SU-DHL-6 (cell line): ENCODE measurements around the gene SUN1.
"Not testable (repeated sequence)": the region's sequence is repeated elsewhere in the genome, so short reads cannot be mapped to it uniquely, and the experiment has no call there.

Experiments used
- H2AFZ ChIP-seq: fragments of 200-600 bp; sonication (generic); 2 replicates; pipeline ENCODE4 v1.6.1; 2014; ENCODE audit warnings: low read depth, mild to moderate bottlenecking, moderate library complexity, mixed read lengths, antibody characterized with exemption, low read length; ENCODE audit not compliant: severe bottlenecking
- H3F3A ChIP-seq: fragments of 200-600 bp; shearing (Covaris generic); 2 replicates; pipeline ENCODE4 v1.6.0; 2016; ENCODE audit warnings: antibody characterized with exemption, mild to moderate bottlenecking; ENCODE audit not compliant: insufficient read depth
- H3K27ac ChIP-seq: fragments of 200-600 bp; sonication (generic); 2 replicates; pipeline ENCODE4 v1.5.1; 2016; ENCODE audit warnings: low read depth, mild to moderate bottlenecking, low read length, moderate library complexity, mixed read lengths
- H3K27me3 ChIP-seq: fragments of 200-600 bp; sonication (generic), shearing (Covaris generic); 2 replicates; pipeline ENCODE4 v1.6.0; 2014; ENCODE audit warnings: mild to moderate bottlenecking, low read length
- H3K36me3 ChIP-seq: fragments of 200-600 bp; sonication (generic); 2 replicates; pipeline ENCODE4 v1.6.1; 2014; ENCODE audit warnings: mild to moderate bottlenecking, low read length, mixed read lengths
- H3K4me2 ChIP-seq: fragments of 300-600, 200-600 bp; shearing (Covaris generic), sonication (generic); 2 replicates; pipeline ENCODE4 v1.6.0; 2014; ENCODE audit warnings: low read length, low read depth, mild to moderate bottlenecking; ENCODE audit not compliant: poor library complexity, severe bottlenecking
- H3K4me3 ChIP-seq: fragments of 200-600 bp; sonication (generic); 2 replicates; pipeline ENCODE4 v1.5.1; 2014; ENCODE audit warnings: antibody characterized with exemption, low read length, mild to moderate bottlenecking, mixed read lengths; ENCODE audit not compliant: insufficient read depth, poor library complexity, severe bottlenecking
- H3K79me2 ChIP-seq: fragments of 200-600 bp; sonication (generic); 2 replicates; pipeline ENCODE4 v1.6.1; 2014; ENCODE audit warnings: mild to moderate bottlenecking, low read length, moderate library complexity; ENCODE audit not compliant: insufficient read depth
- H3K9ac ChIP-seq: fragments of 200-600 bp; sonication (generic); 2 replicates; pipeline ENCODE4 v1.7.0; 2014; ENCODE audit warnings: mild to moderate bottlenecking, low read length
- H3K9me2 ChIP-seq: fragments of 200-600 bp; sonication (generic); replicated peaks from 2 replicates; pipeline ENCODE4 v1.6.1; 2014; ENCODE audit warnings: low read length; ENCODE audit not compliant: insufficient read depth
- H3K9me3 ChIP-seq: fragments of 200-600 bp; sonication (generic); 2 replicates; pipeline ENCODE4 v1.6.1; 2014; ENCODE audit warnings: low read length, mixed read lengths; ENCODE audit not compliant: insufficient read depth
- H4K20me1 ChIP-seq: fragments of 200-600 bp; sonication (generic); 2 replicates; pipeline ENCODE4 v1.6.1; 2014; ENCODE audit warnings: low read depth, mild to moderate bottlenecking, antibody characterized with exemption, low read length, moderate library complexity, mixed read lengths
- EZH2phosphoT487 ChIP-seq: fragments of 200-600 bp; sonication (generic), shearing (Covaris generic); conservative IDR thresholded peaks from 2 replicates; pipeline ENCODE4 v1.6.1; 2018; ENCODE audit warnings: mild to moderate bottlenecking, antibody characterized with exemption, low read length, moderate library complexity, mixed read lengths
- TF ChIP-seq, protein P1 (sequence below): fragments of 200-600 bp; sonication (generic); IDR thresholded peaks from one replicate; pipeline ENCODE4 v1.5.1; 2017; ENCODE audit warnings: antibody characterized with exemption, mild to moderate bottlenecking, low read length, moderate library complexity; ENCODE audit not compliant: insufficient read depth, poor library complexity, severe bottlenecking

SUN1 gene

DNA sequence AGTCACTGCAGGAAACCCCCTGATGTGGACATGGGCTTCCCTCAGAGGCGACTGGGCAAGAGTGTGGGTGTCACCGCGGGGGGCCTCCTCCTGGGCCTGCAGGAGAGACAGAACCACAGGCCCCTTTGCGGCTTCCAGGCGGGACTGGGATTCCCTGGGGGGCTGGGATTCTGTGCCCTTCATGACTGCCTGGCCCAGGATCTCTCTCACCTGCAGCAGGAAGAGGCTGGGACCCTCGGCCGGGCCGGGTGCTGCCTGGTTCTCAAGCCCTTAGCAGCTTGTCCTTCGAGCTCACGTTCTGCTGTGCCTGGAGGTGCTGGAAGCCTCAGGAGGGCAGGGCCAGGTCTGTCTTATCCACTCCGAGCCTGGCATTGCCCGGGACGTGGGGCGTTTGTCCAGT is 11.8 kb downstream of the SUN1 start:
- H3K9me3 ChIP-seq, result no peaks in the 10 kb centered on the region
- H2AFZ ChIP-seq, result no peak overlapping the region
- no peak overlapping the region for H3K27ac ChIP-seq
- H3K79me2 ChIP-seq, result no peaks in the 10 kb centered on the region
- H3K4me3 ChIP-seq, result no peak overlapping the region
- H4K20me1 ChIP-seq, result no peaks in the 10 kb centered on the region
- no peak overlapping the region for H3K4me2 ChIP-seq
- TF ChIP-seq EZH2phosphoT487, result no peak
- TF ChIP-seq, protein P1, sequence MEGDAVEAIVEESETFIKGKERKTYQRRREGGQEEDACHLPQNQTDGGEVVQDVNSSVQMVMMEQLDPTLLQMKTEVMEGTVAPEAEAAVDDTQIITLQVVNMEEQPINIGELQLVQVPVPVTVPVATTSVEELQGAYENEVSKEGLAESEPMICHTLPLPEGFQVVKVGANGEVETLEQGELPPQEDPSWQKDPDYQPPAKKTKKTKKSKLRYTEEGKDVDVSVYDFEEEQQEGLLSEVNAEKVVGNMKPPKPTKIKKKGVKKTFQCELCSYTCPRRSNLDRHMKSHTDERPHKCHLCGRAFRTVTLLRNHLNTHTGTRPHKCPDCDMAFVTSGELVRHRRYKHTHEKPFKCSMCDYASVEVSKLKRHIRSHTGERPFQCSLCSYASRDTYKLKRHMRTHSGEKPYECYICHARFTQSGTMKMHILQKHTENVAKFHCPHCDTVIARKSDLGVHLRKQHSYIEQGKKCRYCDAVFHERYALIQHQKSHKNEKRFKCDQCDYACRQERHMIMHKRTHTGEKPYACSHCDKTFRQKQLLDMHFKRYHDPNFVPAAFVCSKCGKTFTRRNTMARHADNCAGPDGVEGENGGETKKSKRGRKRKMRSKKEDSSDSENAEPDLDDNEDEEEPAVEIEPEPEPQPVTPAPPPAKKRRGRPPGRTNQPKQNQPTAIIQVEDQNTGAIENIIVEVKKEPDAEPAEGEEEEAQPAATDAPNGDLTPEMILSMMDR, result no peak
- no peaks in the 10 kb centered on the region for H3K27me3 ChIP-seq
- H3K9ac ChIP-seq, result no peak overlapping the region
- H3F3A ChIP-seq, result no peaks in the 10 kb centered on the region
- H3K36me3 ChIP-seq, result peaks cover 6% of the 10 kb centered on the region; the same call in 1 of the 2 replicates
- H3K9me2 ChIP-seq, result no peaks in the 10 kb centered on the region

DNA sequence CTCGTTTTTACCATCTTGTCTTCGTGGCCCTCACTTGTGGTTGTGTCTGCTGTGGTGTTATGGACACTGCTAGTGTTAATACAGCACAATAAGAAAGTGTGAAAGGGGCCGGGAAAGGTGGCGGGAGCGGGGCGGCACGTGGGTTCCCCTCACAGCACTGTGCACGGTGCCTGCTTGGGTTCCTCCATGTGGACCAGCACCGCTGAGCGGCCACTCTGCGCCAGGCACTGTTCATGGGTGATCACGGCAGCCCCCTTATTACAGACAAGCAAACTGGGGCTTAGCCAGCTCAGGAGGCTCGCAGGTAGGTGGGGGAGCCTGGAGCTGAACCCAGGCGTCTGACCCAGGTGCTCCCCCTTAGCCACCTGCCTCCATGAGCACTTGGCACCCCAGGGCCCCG is 12.2 kb downstream of the SUN1 start:
- H3K27me3 ChIP-seq, result no peaks in the 10 kb centered on the region
- H3K27ac ChIP-seq, result no peak overlapping the region
- no peak for TF ChIP-seq EZH2phosphoT487
- H2AFZ ChIP-seq, result no peak overlapping the region
- H3K9me3 ChIP-seq, result no peaks in the 10 kb centered on the region
- no peaks in the 10 kb centered on the region for H3F3A ChIP-seq
- H3K9ac ChIP-seq, result no peak overlapping the region
- no peaks in the 10 kb centered on the region for H3K9me2 ChIP-seq
- no peak overlapping the region for H3K4me2 ChIP-seq
- peaks cover 6% of the 10 kb centered on the region; the same call in 1 of the 2 replicates for H3K36me3 ChIP-seq
- no peaks in the 10 kb centered on the region for H4K20me1 ChIP-seq
- no peak overlapping the region for H3K4me3 ChIP-seq
- no peaks in the 10 kb centered on the region for H3K79me2 ChIP-seq

DNA sequence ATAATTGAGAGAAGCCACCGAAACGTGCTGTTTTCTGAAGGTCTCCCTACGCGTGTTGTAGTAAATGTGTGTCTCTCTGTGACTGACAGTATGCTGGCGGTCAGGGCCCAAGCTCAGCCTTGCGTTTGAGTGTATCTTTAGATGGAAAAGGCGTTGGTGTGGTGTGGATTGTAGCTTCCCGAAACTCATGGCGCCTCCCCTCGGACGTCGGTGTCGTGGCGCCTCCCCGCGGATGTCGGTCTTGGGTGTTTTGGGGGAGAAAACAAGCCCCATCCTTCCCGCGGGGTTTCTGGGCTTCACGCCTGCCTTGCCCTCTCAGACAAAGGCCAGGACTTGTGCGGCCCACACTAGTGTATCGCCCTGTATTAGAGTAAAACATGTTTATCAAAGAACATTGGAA is 12.8 kb downstream of the SUN1 start:
- Histone ChIP-seq H3K9me3 (no peaks in the 10 kb centered on the region), H3K9ac (no peak overlapping the region), H3K9me2 (no peaks in the 10 kb centered on the region), H3K4me3 (no peak overlapping the region), H3K36me3 (peaks cover 6% of the 10 kb centered on the region; the same call in 1 of the 2 replicates), H3K79me2 (no peaks in the 10 kb centered on the region), H3K4me2 (no peak overlapping the region), H3F3A (no peaks in the 10 kb centered on the region), H2AFZ (no peak overlapping the region), H3K27ac (no peak overlapping the region), H3K27me3 (no peaks in the 10 kb centered on the region), H4K20me1 (no peaks in the 10 kb centered on the region)
- TF ChIP-seq, protein P1, result no peak
- TF ChIP-seq EZH2phosphoT487, result no peak

DNA sequence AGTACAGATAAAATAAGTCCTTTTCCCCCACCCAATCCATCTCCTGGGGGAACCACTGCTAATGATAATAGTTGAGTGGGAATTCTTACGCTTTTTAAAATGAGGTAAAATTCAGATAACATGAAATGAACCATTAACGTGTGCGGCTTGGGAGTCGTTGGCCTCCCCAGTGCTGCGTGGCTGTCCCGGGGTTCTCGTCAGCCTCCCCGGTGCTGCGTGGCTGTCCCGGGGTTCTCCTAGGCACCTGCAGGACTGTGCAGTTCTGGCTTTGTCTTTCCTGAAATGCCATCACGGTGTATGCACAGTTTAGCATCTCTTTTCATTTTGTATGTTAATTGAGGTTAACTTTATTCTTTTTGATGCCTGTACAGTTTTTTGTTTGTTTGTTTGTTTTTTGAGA is 13.5 kb downstream of the SUN1 start:
- Histone ChIP-seq H3K9ac (no peak overlapping the region), H3K36me3 (peaks cover 6% of the 10 kb centered on the region; the same call in 1 of the 2 replicates), H3K9me2 (no peaks in the 10 kb centered on the region), H3K27ac (no peak overlapping the region), H3K4me2 (no peak overlapping the region), H4K20me1 (no peaks in the 10 kb centered on the region), H3F3A (no peaks in the 10 kb centered on the region), H3K79me2 (no peaks in the 10 kb centered on the region), H2AFZ (no peak overlapping the region), H3K9me3 (no peaks in the 10 kb centered on the region), H3K27me3 (no peaks in the 10 kb centered on the region), H3K4me3 (no peak overlapping the region)
- TF ChIP-seq, protein P1, result no peak
- no peak for TF ChIP-seq EZH2phosphoT487

DNA sequence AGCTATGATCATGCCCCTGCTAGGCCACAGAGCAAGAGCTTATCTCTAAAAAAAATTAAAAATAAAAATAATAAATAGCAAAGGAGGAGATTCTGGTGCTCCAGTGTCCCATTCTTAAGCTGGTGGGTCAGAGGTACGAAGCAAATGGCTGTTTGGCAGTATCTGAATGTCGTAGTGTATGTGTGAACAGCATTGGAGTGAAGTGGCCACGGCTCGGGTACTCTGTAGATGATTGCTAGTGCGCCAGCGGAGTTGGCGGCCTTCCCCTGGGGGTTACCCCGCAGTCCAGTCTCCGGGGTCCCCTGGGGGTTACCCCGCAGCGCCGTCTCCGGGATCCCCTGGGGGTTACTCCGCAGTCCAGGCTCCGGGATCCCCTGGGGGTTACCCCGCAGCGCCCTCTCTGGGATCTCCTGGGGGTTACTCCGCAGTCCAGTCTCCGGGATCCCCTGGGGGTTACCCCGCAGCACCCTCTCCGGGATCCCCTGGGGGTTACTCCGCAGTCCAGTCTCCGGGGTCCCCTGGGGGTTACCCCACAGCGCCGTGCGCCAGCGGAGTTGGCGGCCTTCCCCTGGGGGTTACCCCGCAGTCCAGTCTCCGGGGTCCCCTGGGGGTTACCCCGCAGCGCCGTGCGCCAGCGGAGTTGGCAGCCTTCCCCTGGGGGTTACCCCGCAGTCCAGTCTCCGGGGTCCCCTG is 14.8 kb downstream of the SUN1 start:
- not testable (repeated sequence) for H4K20me1 ChIP-seq, H3K79me2 ChIP-seq, H3K9me2 ChIP-seq

More for the DNA sequence above, 14.8 kb downstream of the SUN1 start:
- H3K4me3 ChIP-seq, H3K4me2 ChIP-seq, H3K36me3 ChIP-seq, H3K9me3 ChIP-seq, H3F3A ChIP-seq, H3K27ac ChIP-seq, H2AFZ ChIP-seq, H3K9ac ChIP-seq, H3K27me3 ChIP-seq: not testable (repeated sequence)
